HepG2 (cell line): ENCODE results near the gene ACTG2.

ENCODE experiments used
- CHD2 ChIP-seq: IDR thresholded peaks from 2 replicates; pipeline ENCODE4 v1.6.1; 2011; ENCODE audit warnings: low read depth, low read length, improper control_type of control experiment
- CTCF ChIP-seq: sonication (generic); formaldehyde crosslinking; IDR thresholded peaks from 2 replicates; pipeline ENCODE4 v1.5.0; 2020; ENCODE audit warnings: mild to moderate bottlenecking, missing genetic modification reagents, moderate library complexity
- ETS1 ChIP-seq: sonication (generic); formaldehyde crosslinking; IDR thresholded peaks from 2 replicates; pipeline ENCODE4 v1.4.0; 2020; ENCODE audit warnings: missing genetic modification reagents
- FOXM1 ChIP-seq: sonication (generic); formaldehyde crosslinking; IDR thresholded peaks from 2 replicates; pipeline ENCODE4 v1.5.0; 2020; ENCODE audit warnings: missing genetic modification reagents
- FOXP1 ChIP-seq, 2 experiments: fragments of 450-650 bp in 1 of 2; IDR thresholded peaks; 2 replicates each; pipeline ENCODE4 v1.6.1; 2017 to 2018; ENCODE audit warnings: antibody characterized with exemption in 1 of 2
- HNRNPK ChIP-seq: fragments of 200-400 bp; formaldehyde crosslinking; IDR thresholded peaks from 2 replicates; pipeline ENCODE4 v1.6.1; 2018; ENCODE audit warnings: low read length, low read depth, moderate library complexity, mild to moderate bottlenecking; ENCODE audit not compliant: poor library complexity, severe bottlenecking
- MXI1 ChIP-seq: IDR thresholded peaks from 3 replicates; pipeline ENCODE4 v1.6.1; 2012; ENCODE audit warnings: low read depth, low read length, inconsistent platforms, borderline replicate concordance
- PCBP1 ChIP-seq: fragments of 200-400 bp; formaldehyde crosslinking; IDR thresholded peaks from 2 replicates; pipeline ENCODE4 v1.6.1; 2017; ENCODE audit warnings: mild to moderate bottlenecking, low read depth, low read length, borderline replicate concordance
- SMC3 ChIP-seq: IDR thresholded peaks from 2 replicates; pipeline ENCODE4 v1.6.1; 2011; ENCODE audit warnings: low read length, improper control_type of control experiment
- ZNF687 ChIP-seq: sonication (generic); formaldehyde crosslinking; IDR thresholded peaks from 2 replicates; pipeline ENCODE4 v1.5.1; 2020; ENCODE audit warnings: mild to moderate bottlenecking, missing genetic modification reagents, moderate library complexity
- TF ChIP-seq, protein P1 (sequence below): sonication (generic); formaldehyde crosslinking; IDR thresholded peaks from 2 replicates; pipeline ENCODE4 v1.5.0; 2020; ENCODE audit warnings: missing genetic modification reagents

DNA sequence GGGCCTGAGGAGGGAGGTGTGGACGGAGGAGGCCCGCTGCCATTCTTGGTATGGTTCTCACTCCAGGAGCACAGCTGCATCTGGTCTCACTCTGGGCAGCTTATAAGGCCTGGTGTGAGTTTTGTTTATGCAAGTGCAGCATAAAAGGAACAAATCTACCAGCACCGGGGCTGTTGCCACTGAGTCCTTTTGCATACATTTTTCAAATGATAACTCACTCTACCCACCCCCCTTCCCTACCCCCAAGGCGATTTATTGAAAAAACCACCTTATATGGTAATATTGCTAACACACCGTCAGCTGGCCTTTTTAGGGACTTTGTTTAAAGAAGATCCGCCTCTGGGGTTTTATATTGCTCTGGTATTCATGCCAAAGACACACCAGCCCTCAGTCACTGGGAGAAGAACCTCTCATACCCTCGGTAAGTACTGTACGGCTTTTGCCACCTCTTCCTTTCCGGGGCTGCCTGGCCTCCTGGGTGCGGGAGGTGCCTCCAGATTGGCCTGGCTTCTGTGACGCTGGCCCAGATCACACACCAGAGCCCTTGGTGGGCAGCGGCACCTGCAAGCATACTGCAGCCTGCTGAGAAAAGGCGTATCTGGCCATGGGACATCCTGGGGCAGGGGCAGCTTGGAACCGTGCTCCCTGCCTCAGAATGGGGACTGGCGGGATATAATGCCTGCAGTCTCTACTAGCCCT lies at the start of gene ACTG2:
- TF ChIP-seq CTCF (no peak), FOXM1 (CRISPR knock-in tag) (no peak), ETS1 (CRISPR knock-in tag) (no peak), FOXP1 (IDR thresholded peaks at IDR 0.05) (no peak), FOXP1 (CRISPR knock-in tag; IDR thresholded peaks at IDR 0.05) (no peak), PCBP1 (no peak), CHD2 (no peak), ZNF687 (CRISPR knock-in tag) (no peak), SMC3 (no peak), HNRNPK (no peak), MXI1 (no peak)
- TF ChIP-seq, protein P1, sequence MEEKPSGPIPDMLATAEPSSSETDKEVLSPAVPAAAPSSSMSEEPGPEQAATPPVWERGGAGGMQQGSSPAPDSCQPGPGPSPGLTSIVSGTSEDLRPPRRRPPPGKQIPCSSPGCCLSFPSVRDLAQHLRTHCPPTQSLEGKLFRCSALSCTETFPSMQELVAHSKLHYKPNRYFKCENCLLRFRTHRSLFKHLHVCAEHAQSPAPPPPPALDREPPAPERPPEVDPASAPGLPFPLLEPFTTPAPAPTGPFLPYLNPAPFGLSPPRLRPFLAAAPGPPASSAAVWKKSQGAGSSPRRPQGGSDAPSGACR (CRISPR knock-in tag), result no peak
